GM19328 (cell line): ENCODE measurements around the gene PI4KA.
"Not testable (repeated sequence)": the region's sequence is repeated elsewhere in the genome, so short reads cannot be mapped to it uniquely, and the experiment has no call there.

Source experiments
- ATAC-seq: cut with Tn5 transposase; IDR thresholded peaks from one replicate; pipeline ENCODE4 v1.9.1; 2021; ENCODE audit warnings: mild to moderate bottlenecking, moderate library complexity; ENCODE audit not compliant: unreplicated experiment

PI4KA gene

GRCh38 chr22:20852076-20852475 is 6.5 kb downstream of the PI4KA start:
- no peak for ATAC-seq

GRCh38 chr22:20847318-20847822 is 11.2 kb downstream of the PI4KA start:
- no peak for ATAC-seq

GRCh38 chr22:20844055-20845037 is 14.3 kb downstream of the PI4KA start:
- no peak for ATAC-seq

- ATAC-seq: no peak
These were observed 15.1 kb downstream of the PI4KA start for GRCh38 chr22:20843501-20843900.

- no peak for ATAC-seq
These were observed 17.8 kb downstream of the PI4KA start for GRCh38 chr22:20840646-20841371.

- ATAC-seq: no peak
These were observed 18.6 kb downstream of the PI4KA start for GRCh38 chr22:20839837-20840645.

- ATAC-seq: not testable (repeated sequence)
These were observed 19.3 kb downstream of the PI4KA start for GRCh38 chr22:20839354-20839753.

- no peak for ATAC-seq
These were observed 21.4 kb downstream of the PI4KA start for GRCh38 chr22:20836987-20837823.

GRCh38 chr22:20834725-20835124 is 23.9 kb downstream of the PI4KA start:
- no peak for ATAC-seq

- ATAC-seq: no peak
These were observed 24.4 kb downstream of the PI4KA start for GRCh38 chr22:20834206-20834605.

GRCh38 chr22:20833225-20833665 is 25.4 kb downstream of the PI4KA start:
- ATAC-seq: no peak

GRCh38 chr22:20829491-20830134 is 29.0 kb downstream of the PI4KA start:
- no peak for ATAC-seq

- ATAC-seq: not testable (repeated sequence)
These were observed 32.0 kb downstream of the PI4KA start for GRCh38 chr22:20826373-20827152.

GRCh38 chr22:20825624-20826023 is 33.0 kb downstream of the PI4KA start:
- no peak for ATAC-seq

GRCh38 chr22:20825216-20825615 is 33.4 kb downstream of the PI4KA start:
- ATAC-seq: not testable (repeated sequence)

- no peak for ATAC-seq
These were observed 35.3 kb downstream of the PI4KA start for GRCh38 chr22:20823264-20823663.

- ATAC-seq: no peak
These were observed 36.4 kb downstream of the PI4KA start for GRCh38 chr22:20822240-20822639.

GRCh38 chr22:20821717-20822239 is 36.8 kb downstream of the PI4KA start:
- ATAC-seq: not testable (repeated sequence)
